Liver (tissue), 9 donors: Measurements from ENCODE around the gene MYO1B. TPM values are rescaled to one million over a fixed set of nuclear protein-coding genes. Genes with fewer than 3 reads are reported as not detected.

Experiments
- DNase-seq: peaks from one replicate; pipeline ENCODE4 v3.0.0-alpha.2; 2017; ENCODE audit warnings: low spot score
- H3K27ac ChIP-seq, 2 donors: one replicate each; pipeline ENCODE4 v1.7.0; 2013; ENCODE audit warnings: inconsistent platforms in 2 of 2, low read length in 2 of 2, control low read depth in 1 of 2, low read depth in 1 of 2, mild to moderate bottlenecking in 1 of 2
- H3K27me3 ChIP-seq, 4 donors: one replicate each; pipeline versions ENCODE4 v1.6.1 to v1.7.0; 2013; ENCODE audit warnings: low read length in 3 of 4, inconsistent platforms in 1 of 4, mild to moderate bottlenecking in 1 of 4, moderate library complexity in 1 of 4; ENCODE audit not compliant: control insufficient read depth in 4 of 4, insufficient read depth in 4 of 4
- H3K36me3 ChIP-seq, 4 donors: one replicate each; pipeline versions ENCODE4 v1.6.1 to v1.7.0; 2013; ENCODE audit warnings: low read length in 3 of 4, mild to moderate bottlenecking in 3 of 4, low read depth in 1 of 4, moderate library complexity in 1 of 4; ENCODE audit not compliant: control insufficient read depth in 4 of 4, insufficient read depth in 3 of 4
- H3K4me1 ChIP-seq, 4 donors: one replicate each; pipeline versions ENCODE4 v1.6.1 to v1.7.0; 2013; ENCODE audit warnings: low read length in 3 of 4, mild to moderate bottlenecking in 3 of 4, moderate library complexity in 1 of 4; ENCODE audit not compliant: control insufficient read depth in 4 of 4, insufficient read depth in 4 of 4
- H3K4me3 ChIP-seq, 3 donors: one replicate each; pipeline versions ENCODE4 v1.6.1 to v1.7.0; 2013; ENCODE audit warnings: low read length in 3 of 3, control low read depth in 1 of 3, low read depth in 1 of 3, mild to moderate bottlenecking in 1 of 3
- H3K9ac ChIP-seq, 2 donors: one replicate each; pipeline ENCODE4 v1.7.0; 2013; ENCODE audit warnings: low read length in 2 of 2, mild to moderate bottlenecking in 2 of 2, moderate library complexity in 2 of 2, control low read depth in 1 of 2, low read depth in 1 of 2
- H3K9me3 ChIP-seq, 4 donors: one replicate each; pipeline versions ENCODE4 v1.6.1 to v1.7.0; 2013; ENCODE audit warnings: low read length in 3 of 4; ENCODE audit not compliant: control insufficient read depth in 4 of 4
- ATF3 ChIP-seq: IDR thresholded peaks from 2 replicates; pipeline ENCODE4 v1.6.1; 2016; ENCODE audit warnings: antibody characterized with exemption
- CTCF ChIP-seq: fragments of 150-350 bp; IDR thresholded peaks from 2 replicates; pipeline ENCODE4 v1.5.1; 2017; ENCODE audit warnings: improper control_type of control experiment, low read depth, low read length; ENCODE audit not compliant: missing input control
- EGR1 ChIP-seq, 2 donors: IDR thresholded peaks; 2 replicates each; pipeline ENCODE4 v1.6.1; 2016 to 2018; ENCODE audit warnings: antibody characterized with exemption in 2 of 2, low read depth in 2 of 2
- FOXA1 ChIP-seq: IDR thresholded peaks from 2 replicates; pipeline ENCODE4 v1.6.1; 2016; ENCODE audit warnings: antibody characterized with exemption
- FOXA2 ChIP-seq: IDR thresholded peaks from 2 replicates; pipeline ENCODE4 v1.6.1; 2016; ENCODE audit warnings: antibody characterized with exemption
- GABPA ChIP-seq, 2 donors: IDR thresholded peaks in 1 of 2; conservative IDR thresholded peaks in 1 of 2; 2 replicates each; pipeline ENCODE4 v1.6.1; 2016; ENCODE audit warnings: antibody characterized with exemption in 2 of 2, mild to moderate bottlenecking in 1 of 2, moderate library complexity in 1 of 2
- HNF4A ChIP-seq, 2 donors: conservative IDR thresholded peaks; 2 replicates each; pipeline ENCODE4 v1.6.1; 2016; ENCODE audit warnings: antibody characterized with exemption in 2 of 2, mild to moderate bottlenecking in 2 of 2
- HNF4G ChIP-seq: IDR thresholded peaks from 2 replicates; pipeline ENCODE4 v1.6.1; 2016; ENCODE audit warnings: antibody characterized with exemption
- JUND ChIP-seq, 2 donors: IDR thresholded peaks; 2 replicates each; pipeline ENCODE4 v1.6.1; 2016; ENCODE audit warnings: antibody characterized with exemption in 2 of 2
- MAX ChIP-seq: IDR thresholded peaks from 2 replicates; pipeline ENCODE4 v1.6.1; 2016; ENCODE audit warnings: antibody characterized with exemption
- NR2F2 ChIP-seq: IDR thresholded peaks from 2 replicates; pipeline ENCODE4 v1.6.1; 2016; ENCODE audit warnings: antibody characterized with exemption
- RAD21 ChIP-seq, 2 donors: IDR thresholded peaks; 2 replicates each; pipeline ENCODE4 v1.6.1; 2016; ENCODE audit warnings: antibody characterized with exemption in 2 of 2, mild to moderate bottlenecking in 2 of 2
- REST ChIP-seq: IDR thresholded peaks from 2 replicates; pipeline ENCODE4 v1.6.1; 2016; ENCODE audit warnings: antibody characterized with exemption, mild to moderate bottlenecking
- RXRA ChIP-seq, 2 donors: IDR thresholded peaks; 2 replicates each; pipeline ENCODE4 v1.6.1; 2017 to 2018; ENCODE audit warnings: antibody characterized with exemption in 2 of 2, mild to moderate bottlenecking in 1 of 2
- SP1 ChIP-seq: IDR thresholded peaks from 2 replicates; pipeline ENCODE4 v1.6.1; 2018; ENCODE audit warnings: antibody characterized with exemption, mild to moderate bottlenecking
- TAF1 ChIP-seq: conservative IDR thresholded peaks from 2 replicates; pipeline ENCODE4 v1.6.1; 2016; ENCODE audit warnings: antibody characterized with exemption, mild to moderate bottlenecking
- YY1 ChIP-seq: IDR thresholded peaks from 2 replicates; pipeline ENCODE4 v1.6.1; 2016; ENCODE audit warnings: antibody characterized with exemption, mild to moderate bottlenecking
- ZBTB33 ChIP-seq: IDR thresholded peaks from 2 replicates; pipeline ENCODE4 v1.6.1; 2016; ENCODE audit warnings: antibody characterized with exemption
- WGBS: extraction: QIAGEN DNeasy Blood & Tissue Kit; methylation state at CpG from one replicate; pipeline ENCODE4 v1.1.7; 2013; 5-methylcytosine and 5-hydroxymethylcytosine counted together
- polyA plus RNA-seq, 2 donors: library from polyadenylated mRNA; stranded (reverse) in 1 of 2; unstranded in 1 of 2; fragments of 200-250 nt in 1 of 2; fragments of >200 nt in 1 of 2; fragmentation: Nextera tagmentation in 1 of 2; extraction: Ambion mirVana in 1 of 2; gene quantifications; one replicate each; pipeline versions ENCODE4 v1.2.1 to v1.2.3, GENCODE V29; 2013 to 2015
- total RNA-seq, 2 donors: library from RNA; depleted of rRNA; stranded (reverse); fragments of >200 nt; gene quantifications; one replicate each; pipeline ENCODE4 v1.2.3, GENCODE V29; 2014
- donor health status: healthy.
- donor health status: healthy.
- donor health status: healthy.
- donor health status: healthy.
- donor health status: healthy.

Gene MYO1B
- total and polyA plus RNA-seq, 4 donors: 66.5 to 434 (median 117) TPM

GRCh38 chr2:191215666-191216065, 29.5 kb upstream of the MYO1B start:
- no peaks in the 10 kb centered on the region for H3K27me3 ChIP-seq
- H3K9ac ChIP-seq: no peak overlapping the region
- DNase-seq: no peak
- H3K9me3 ChIP-seq: peaks cover 0 to 2% (median under 1%) of the 10 kb centered on the region in 4 donors
- no peak overlapping the region for H3K27ac ChIP-seq
- H3K4me3 ChIP-seq: no peak overlapping the region
- H3K4me1 ChIP-seq: peaks cover 2 to 13% (median 4%) of the 10 kb centered on the region in 4 donors
- TF ChIP-seq FOXA2: no peak
- no peak for TF ChIP-seq FOXA1
- TF ChIP-seq RAD21 (IDR thresholded peaks at IDR 0.05): no peak
- no peak for TF ChIP-seq JUND (IDR thresholded peaks at IDR 0.05)
- TF ChIP-seq GABPA (IDR thresholded peaks at IDR 0.05 in 1 of 2, conservative IDR thresholded peaks at IDR 0.05 in 1 of 2): no peak
- no peak for TF ChIP-seq TAF1
- TF ChIP-seq ATF3: no peak
- no peak for TF ChIP-seq YY1
- TF ChIP-seq SP1: no peak
- TF ChIP-seq HNF4G: no peak
- no peak for TF ChIP-seq HNF4A (conservative IDR thresholded peaks at IDR 0.05)
- H3K36me3 ChIP-seq: no peaks in the 10 kb centered on the region

- Histone ChIP-seq H3K4me3 (no peak overlapping the region), H3K9me3 (no peaks in the 10 kb centered on the region), H3K27me3 (no peaks in the 10 kb centered on the region), H3K36me3 (no peaks in the 10 kb centered on the region), H3K9ac (no peak overlapping the region), H3K27ac (no peak overlapping the region), H3K4me1 (peaks cover 2 to 13% (median 4%) of the 10 kb centered on the region in 4 donors)
- DNase-seq: no peak
- WGBS: 13% methylated on average over 1 of the region's 1 CpG
- no peak for TF ChIP-seq GABPA (IDR thresholded peaks at IDR 0.05 in 1 of 2, conservative IDR thresholded peaks at IDR 0.05 in 1 of 2)
- TF ChIP-seq MAX: no peak
- no peak for TF ChIP-seq FOXA1
- no peak for TF ChIP-seq CTCF
- no peak for TF ChIP-seq HNF4G
- TF ChIP-seq ATF3: no peak
- no peak for TF ChIP-seq FOXA2
- no peak for TF ChIP-seq NR2F2
- no peak for TF ChIP-seq SP1
- TF ChIP-seq RXRA (IDR thresholded peaks at IDR 0.05): peak in 1 of 2 donors; percentile 13
- TF ChIP-seq YY1: no peak
- peak in 1 of 2 donors; percentile 42 for TF ChIP-seq JUND (IDR thresholded peaks at IDR 0.05)
- TF ChIP-seq RAD21 (IDR thresholded peaks at IDR 0.05): no peak
- no peak for TF ChIP-seq ZBTB33
- no peak for TF ChIP-seq EGR1 (IDR thresholded peaks at IDR 0.05; ENCODE audit: low read depth in 2 of 2)
- peak in 1 of 2 donors; percentile 11 for TF ChIP-seq HNF4A (conservative IDR thresholded peaks at IDR 0.05)
- no peak for TF ChIP-seq TAF1
- TF ChIP-seq REST: no peak
Measured at GRCh38 chr2:191217580-191217979, 27.6 kb upstream of the MYO1B start.
